GM12892 (cell line): ENCODE data around the gene IL1RAPL2. TPM values are rescaled to one million over a fixed set of nuclear protein-coding genes. Genes with fewer than 3 reads are reported as not detected.
"Not testable (repeated sequence)": the region's sequence is repeated elsewhere in the genome, so short reads cannot be mapped to it uniquely, and the experiment has no call there.

ENCODE experiments used
- DNase-seq: peaks from one replicate; pipeline ENCODE4 v3.0.0; 2011; ENCODE audit not compliant: insufficient read length
- FAIRE-seq: peaks from 2 replicates; lab custom pipeline; 2011; peaks lifted over from hg19 to GRCh38; lab: Jason Lieb, UNC
- POLR2A ChIP-seq: IDR thresholded peaks from 2 replicates; pipeline ENCODE4 v1.6.1; 2011; ENCODE audit warnings: low read depth, low read length, control low read depth
- POLR2AphosphoS5 ChIP-seq: IDR thresholded peaks from 2 replicates; pipeline ENCODE4 v1.6.1; 2011; ENCODE audit warnings: low read depth, low read length, control low read depth
- TAF1 ChIP-seq: IDR thresholded peaks from 2 replicates; pipeline ENCODE4 v1.6.1; 2011; ENCODE audit warnings: low read depth, mild to moderate bottlenecking, control low read depth, low read length, borderline replicate concordance
- polyA plus RNA-seq: library from polyadenylated mRNA; unstranded; fragments of >200 nt; gene quantifications from one replicate; pipeline ENCODE4 v1.2.1, GENCODE V29; 2012; ENCODE audit warnings: missing spikeins, inconsistent platforms; ENCODE audit not compliant: missing spikeins

IL1RAPL2 gene
- polyA plus RNA-seq: not detected

DNA sequence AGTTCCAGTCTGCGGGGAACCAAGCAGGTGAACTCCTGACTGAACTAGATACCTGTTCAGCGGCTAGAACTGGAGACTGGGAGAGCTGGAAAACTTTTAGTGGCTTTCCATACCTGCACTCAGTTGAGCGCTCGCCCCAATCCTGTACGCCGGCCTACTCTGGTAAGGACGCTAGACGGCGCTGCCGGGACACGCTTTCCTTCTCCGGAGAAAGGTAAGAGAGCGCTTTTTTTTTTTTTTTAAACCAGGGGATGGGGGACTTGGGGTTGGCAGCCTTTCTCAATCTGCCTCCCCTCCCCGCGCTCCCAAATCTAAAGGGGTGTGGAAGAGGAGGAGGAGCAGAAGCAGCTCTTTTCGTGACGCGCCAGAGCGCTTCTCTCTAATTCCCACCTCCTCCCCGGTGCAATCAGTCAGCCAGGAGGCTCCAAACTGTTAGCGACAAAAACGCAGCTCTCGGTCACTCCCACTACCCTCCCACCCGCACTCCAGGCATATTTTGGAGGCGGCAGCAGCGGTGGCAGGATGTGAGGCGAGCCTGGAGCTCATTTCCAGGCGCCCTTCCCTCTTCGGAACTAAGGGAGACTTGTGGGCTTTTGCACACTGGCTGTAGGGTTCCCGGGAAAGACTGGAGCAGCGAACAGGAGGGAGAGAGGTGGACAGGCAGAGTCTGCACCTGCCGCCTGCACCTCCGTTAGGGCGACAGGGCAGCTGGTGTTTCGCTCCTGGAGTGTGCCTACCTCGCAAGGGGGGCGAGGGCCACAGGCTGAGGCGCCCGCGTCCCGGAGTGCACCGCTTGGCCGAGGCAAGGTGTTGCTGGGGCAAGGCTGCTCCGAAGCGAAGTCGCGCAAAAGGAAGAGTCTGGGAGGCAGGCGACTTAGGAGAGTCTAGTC, at the start of gene IL1RAPL2:
Gene IL1RAPL2 (plus strand): TSS at position 409 of the 890 bp plus-strand sequence.
- FAIRE-seq (no peak), DNase-seq (no peak)
- TF ChIP-seq POLR2A (no peak), POLR2AphosphoS5 (no peak), TAF1 (no peak)

DNA sequence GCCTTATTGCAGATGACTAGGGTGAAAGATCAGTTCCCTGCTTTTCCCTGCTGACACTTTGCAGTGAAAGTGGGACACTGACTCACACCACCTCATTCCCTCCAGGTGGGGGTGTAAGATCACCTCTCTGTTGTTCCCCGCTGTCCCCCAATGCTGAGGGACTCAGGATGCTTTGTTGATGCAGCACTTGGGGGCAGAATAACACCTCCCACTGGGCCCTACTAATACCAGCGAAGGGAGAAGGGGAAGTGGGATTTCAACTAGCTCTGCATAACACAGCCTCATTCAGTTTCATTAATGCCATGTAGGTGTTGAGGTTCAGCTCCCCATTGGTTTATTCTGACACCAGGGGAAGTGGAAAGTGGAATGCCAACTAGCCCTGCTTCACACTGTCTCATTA, 43.6 kb upstream of the IL1RAPL2 start:
- FAIRE-seq (no peak), DNase-seq (no peak)
- TF ChIP-seq TAF1 (no peak), POLR2AphosphoS5 (no peak), POLR2A (no peak)

DNA sequence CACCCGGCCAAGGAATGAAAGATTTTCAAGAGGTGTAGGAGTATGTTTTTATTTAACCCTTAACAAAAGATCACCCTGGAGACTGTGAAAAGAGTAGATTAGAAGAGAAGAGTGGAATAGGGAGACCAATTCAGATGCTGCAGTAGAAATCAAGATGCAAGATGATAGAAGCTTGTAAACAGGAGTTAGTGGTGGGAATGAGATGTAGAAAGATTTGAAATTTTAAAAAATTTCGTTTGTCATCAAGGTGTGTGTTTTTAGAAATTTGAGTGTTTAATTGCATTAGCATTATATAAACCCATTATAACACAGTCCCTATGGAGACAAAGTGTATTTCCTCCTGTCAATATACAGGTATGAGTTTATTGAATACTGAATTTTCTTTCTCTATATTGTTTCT, 42.1 kb upstream of the IL1RAPL2 start:
- no peak for DNase-seq
- FAIRE-seq: no peak
- no peak for TF ChIP-seq POLR2AphosphoS5
- TF ChIP-seq TAF1: no peak
- no peak for TF ChIP-seq POLR2A

DNA sequence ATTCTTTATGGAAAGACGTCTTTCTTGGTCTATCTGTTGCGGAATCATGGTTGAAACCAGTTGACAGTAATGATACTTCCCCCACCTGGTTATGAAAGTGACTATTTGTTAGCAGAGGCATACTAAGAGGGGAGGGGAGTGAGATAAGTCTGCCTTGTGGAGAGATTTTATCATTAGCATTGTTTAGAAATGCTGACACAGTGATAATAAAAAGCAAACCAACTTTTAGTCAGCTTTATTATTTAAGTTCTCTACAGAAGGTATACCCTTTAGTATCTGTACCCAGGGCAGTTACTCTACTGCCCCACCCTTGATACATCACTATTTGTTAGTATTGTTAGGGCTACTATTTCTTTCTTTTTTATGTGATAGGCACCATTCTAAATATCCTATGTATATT, 26.9 kb upstream of the IL1RAPL2 start:
- FAIRE-seq (no peak), DNase-seq (no peak)
- TF ChIP-seq POLR2AphosphoS5 (no peak), POLR2A (no peak), TAF1 (no peak)

DNA sequence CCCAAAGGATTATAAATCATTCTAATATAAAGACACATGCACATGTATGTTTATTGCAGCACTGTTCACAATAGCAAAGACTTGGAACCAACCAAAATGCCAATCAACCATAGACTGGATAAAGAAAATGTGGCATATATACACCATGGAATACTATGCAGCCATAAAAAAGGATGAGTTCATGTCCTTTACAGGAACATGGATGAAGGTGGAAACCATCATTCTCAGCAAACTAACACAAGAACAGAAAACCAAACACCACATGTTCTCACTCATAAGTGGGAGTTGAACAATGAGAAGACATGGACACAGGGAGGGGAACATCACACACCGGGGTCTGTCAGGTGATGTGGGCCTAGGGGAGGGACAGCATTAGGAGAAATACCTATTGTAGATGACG, 23.6 kb upstream of the IL1RAPL2 start:
- DNase-seq, FAIRE-seq: not testable (repeated sequence)

DNA sequence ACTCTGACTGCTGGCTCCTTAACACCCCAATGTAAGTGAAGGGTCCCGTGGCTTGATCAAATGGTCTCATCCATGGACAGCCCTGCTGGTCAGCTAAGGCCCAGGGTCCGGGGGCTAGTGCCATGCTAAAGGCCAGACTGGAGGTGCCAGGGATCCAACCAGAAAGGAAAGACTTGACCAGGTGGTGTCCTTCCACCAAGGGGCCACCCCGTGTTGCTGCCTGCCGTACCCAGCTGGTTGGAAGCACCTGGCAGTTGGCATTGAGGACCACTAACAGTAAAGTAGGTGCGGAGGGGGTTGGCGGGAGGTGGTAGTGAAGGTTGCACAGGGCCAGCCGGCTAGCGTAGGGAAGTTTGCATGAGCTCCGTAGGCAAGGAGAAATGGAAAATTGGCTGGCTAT, 1.7 kb upstream of the IL1RAPL2 start:
- no peak for DNase-seq
- FAIRE-seq: no peak
- no peak for TF ChIP-seq TAF1
- no peak for TF ChIP-seq POLR2AphosphoS5
- TF ChIP-seq POLR2A: no peak

DNA sequence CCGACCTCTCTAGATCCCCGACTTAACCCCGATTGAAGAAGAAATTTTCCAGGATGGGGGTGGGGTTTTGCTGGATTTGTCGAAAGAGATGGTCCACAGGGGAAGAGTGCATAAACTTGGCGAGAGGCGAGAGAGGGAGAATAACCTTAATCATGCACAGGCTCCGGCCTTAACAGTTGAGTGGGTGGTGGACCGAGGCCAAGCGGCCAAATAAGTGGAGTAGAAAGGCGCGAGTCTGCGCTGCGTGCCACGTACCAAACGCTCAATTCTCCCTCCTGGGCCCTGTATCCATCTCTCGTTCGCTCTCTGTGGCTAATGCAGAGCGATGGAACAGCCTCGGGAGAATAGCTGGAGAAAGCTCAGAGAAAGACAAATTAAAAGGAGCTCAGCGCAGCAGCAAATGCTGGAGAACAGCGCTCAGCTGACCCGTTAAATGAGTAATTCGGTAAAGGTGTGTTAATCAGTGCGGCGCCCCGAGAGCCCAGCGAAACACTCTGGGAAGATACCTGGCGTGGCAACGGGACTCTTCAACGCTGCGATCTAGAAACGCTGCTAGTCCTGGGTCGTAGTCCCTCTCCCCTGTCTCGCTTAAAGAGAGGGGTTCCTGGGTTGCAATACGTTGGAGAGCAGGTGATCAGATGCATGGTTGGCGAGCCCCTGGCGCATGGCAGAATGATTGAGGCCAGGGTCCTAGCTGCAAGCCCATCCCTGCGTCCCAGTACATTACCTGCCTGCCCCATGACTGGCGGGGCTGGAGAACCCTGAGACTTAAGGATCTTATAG, 887 bp upstream of the IL1RAPL2 start:
- FAIRE-seq: no peak
- no peak for TF ChIP-seq POLR2A
- no peak for TF ChIP-seq TAF1
- no peak for TF ChIP-seq POLR2AphosphoS5
- DNase-seq: no peak

DNA sequence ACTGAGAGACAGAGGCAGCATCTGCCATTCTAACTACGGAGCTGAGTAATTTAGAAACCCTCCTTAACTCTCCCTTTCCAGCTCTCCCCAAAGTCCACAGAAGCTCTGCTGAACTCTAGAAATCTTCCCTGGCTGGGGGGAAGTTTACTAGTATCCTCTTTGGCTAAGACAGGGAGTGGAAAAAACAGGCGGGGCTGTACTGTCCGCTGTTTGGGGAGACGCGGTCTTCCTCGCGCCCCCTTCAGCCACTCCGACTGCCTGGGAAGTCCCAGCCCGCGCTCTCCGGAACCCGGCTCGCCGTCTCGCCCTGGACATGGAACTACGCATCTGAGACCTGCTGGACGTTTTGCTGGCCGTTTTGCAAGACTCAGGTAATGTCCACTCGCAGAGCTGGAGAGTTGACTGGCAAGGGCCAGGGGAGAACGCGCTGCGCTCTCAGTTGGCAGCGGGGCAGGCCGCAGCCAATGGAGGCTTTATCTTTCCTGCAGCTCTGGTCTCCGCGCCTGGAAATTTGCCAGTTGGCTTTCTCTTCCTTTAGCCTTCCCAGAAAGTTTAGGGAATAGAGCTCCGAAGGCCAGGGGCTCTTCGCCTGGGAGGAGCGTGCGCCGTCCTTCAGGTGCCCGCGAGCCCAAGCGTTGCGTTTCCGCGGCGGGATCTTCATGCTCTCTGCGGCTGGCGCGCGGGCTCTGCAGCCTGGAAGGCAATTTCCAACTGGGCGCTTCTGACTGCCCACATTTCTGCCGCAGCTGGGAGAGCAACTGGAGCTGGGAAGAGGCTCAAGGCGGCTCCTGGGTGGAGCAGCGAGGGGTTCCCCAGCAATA, 892 bp downstream of the IL1RAPL2 start:
- DNase-seq (no peak), FAIRE-seq (no peak)
- TF ChIP-seq POLR2A: no peak
- TF ChIP-seq TAF1: no peak
- no peak for TF ChIP-seq POLR2AphosphoS5

DNA sequence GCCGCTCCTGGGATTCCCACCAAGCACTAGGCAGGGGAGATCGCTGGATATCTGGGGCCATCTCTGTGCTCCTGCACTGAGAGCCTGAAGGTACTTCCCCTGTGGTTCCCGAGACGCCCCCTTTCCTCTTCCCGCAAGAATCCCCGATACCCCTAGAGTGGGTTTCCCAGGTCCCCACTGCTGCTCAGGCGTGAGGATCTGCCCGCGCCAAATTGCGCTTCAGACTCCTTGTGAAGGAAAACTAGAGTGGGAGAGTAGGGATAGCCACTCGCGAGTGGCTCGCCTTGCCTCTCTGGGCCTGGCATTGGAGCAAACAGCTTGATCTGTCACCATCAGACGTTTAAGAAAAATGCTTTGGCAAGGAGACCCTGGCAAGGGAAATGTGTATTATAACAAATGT, 1.5 kb downstream of the IL1RAPL2 start:
- DNase-seq (no peak), FAIRE-seq (no peak)
- TF ChIP-seq POLR2AphosphoS5 (no peak), TAF1 (no peak), POLR2A (no peak)

DNA sequence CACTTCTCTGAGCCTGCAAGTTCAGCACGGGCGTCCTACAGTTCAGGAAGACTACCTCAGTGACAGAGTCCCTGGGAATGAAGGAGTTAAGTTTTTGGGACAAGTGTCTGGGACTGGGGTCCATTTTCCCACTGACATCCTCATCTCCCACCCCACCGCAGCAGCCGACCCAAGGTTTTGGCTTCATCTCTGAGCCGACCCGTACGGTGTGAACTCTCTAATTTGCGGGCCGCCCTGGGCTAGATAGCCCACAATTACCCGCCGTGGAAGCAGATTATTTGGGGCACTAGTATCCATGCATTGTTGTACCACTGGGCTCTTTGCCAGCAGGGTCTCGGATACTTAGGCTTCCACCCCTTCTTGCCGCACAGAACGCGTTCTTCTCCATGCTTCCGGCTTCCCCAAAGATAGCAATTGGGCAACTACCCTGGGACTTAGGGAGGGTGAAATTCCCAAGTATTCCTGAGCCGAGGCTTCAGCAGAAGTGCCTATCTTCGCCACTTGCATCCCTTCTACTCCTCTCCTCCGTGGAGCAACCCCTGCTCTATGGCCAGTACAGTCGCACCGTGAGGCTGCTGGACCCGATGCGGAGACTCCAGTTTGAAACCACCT, 2.4 kb downstream of the IL1RAPL2 start:
- DNase-seq (no peak), FAIRE-seq (no peak)
- TF ChIP-seq POLR2AphosphoS5 (no peak), POLR2A (no peak), TAF1 (no peak)
